Myocyte (in vitro differentiated cells): ENCODE results near the gene CSAD. TPM values are rescaled to one million over a fixed set of nuclear protein-coding genes. Genes with fewer than 3 reads are reported as not detected.

Experiments
- DNase-seq: peaks from one replicate; pipeline ENCODE4 v3.0.0-alpha.2; 2012; ENCODE audit warnings: low read depth
- total RNA-seq: library from RNA; depleted of rRNA; stranded (reverse); fragments of >200 nt; gene quantifications from 2 replicates; pipeline ENCODE4 v1.2.3, GENCODE V29; 2014

Gene CSAD
- total RNA-seq, 1 donor from 2014 or later, result 5.6 TPM

GRCh38 chr12:53200107-53200457 is 19.4 kb upstream of the CSAD start:
- no peak for DNase-seq

GRCh38 chr12:53199700-53200099 is 19.0 kb upstream of the CSAD start:
- no peak for DNase-seq

- no peak for DNase-seq
Observed at GRCh38 chr12:53198486-53199110, 17.9 kb upstream of the CSAD start.

GRCh38 chr12:53197011-53197640 is 16.4 kb upstream of the CSAD start:
- DNase-seq, result no peak

- no peak for DNase-seq
Observed at GRCh38 chr12:53196486-53196885, 15.8 kb upstream of the CSAD start.

- DNase-seq, result no peak
Observed at GRCh38 chr12:53195516-53196420, 15.0 kb upstream of the CSAD start.

GRCh38 chr12:53194973-53195372 is 14.2 kb upstream of the CSAD start:
- no peak for DNase-seq

GRCh38 chr12:53193985-53194716 is 13.4 kb upstream of the CSAD start:
- no peak for DNase-seq

GRCh38 chr12:53193040-53193439 is 12.3 kb upstream of the CSAD start:
- DNase-seq, result no peak

GRCh38 chr12:53192531-53193021 is 11.9 kb upstream of the CSAD start:
- no peak for DNase-seq

- DNase-seq, result no peak
Observed at GRCh38 chr12:53191885-53192530, 11.3 kb upstream of the CSAD start.

GRCh38 chr12:53191096-53191884 is 10.6 kb upstream of the CSAD start:
- no peak for DNase-seq

- DNase-seq, result peak; percentile 61
Observed at GRCh38 chr12:53190108-53190729, 9.5 kb upstream of the CSAD start.

- DNase-seq, result no peak
Observed at GRCh38 chr12:53187145-53187899, 6.6 kb upstream of the CSAD start.

GRCh38 chr12:53186745-53187144 is 6.0 kb upstream of the CSAD start:
- no peak for DNase-seq

GRCh38 chr12:53185582-53186153 is 4.9 kb upstream of the CSAD start:
- DNase-seq, result no peak

GRCh38 chr12:53184828-53185227 is 4.1 kb upstream of the CSAD start:
- DNase-seq, result no peak

- no peak for DNase-seq
Observed at GRCh38 chr12:53182903-53183302, 2.2 kb upstream of the CSAD start.

GRCh38 chr12:53181935-53182334 is 1.2 kb upstream of the CSAD start:
- no peak for DNase-seq
